IPS-18a (cell line): Measurements from ENCODE around the gene ARHGEF39.
"Not testable (repeated sequence)": the region's sequence is repeated elsewhere in the genome, so short reads cannot be mapped to it uniquely, and the experiment has no call there.

Source experiments
- H3K27ac ChIP-seq: one replicate; pipeline ENCODE4 v1.5.1; 2013; ENCODE audit warnings: low read length
- H3K27me3 ChIP-seq: one replicate; pipeline ENCODE4 v1.6.1; 2013; ENCODE audit warnings: mild to moderate bottlenecking, low read length; ENCODE audit not compliant: control insufficient read depth, insufficient read depth
- H3K36me3 ChIP-seq: one replicate; pipeline ENCODE4 v1.6.1; 2013; ENCODE audit warnings: low read depth, low read length; ENCODE audit not compliant: control insufficient read depth
- H3K4me1 ChIP-seq: one replicate; pipeline ENCODE4 v1.6.1; 2013; ENCODE audit warnings: low read depth, low read length; ENCODE audit not compliant: control insufficient read depth
- H3K4me3 ChIP-seq: one replicate; pipeline ENCODE4 v1.5.1; 2013; ENCODE audit warnings: low read length
- H3K9ac ChIP-seq: one replicate; pipeline ENCODE4 v1.6.1; 2013; ENCODE audit warnings: mild to moderate bottlenecking, low read length, moderate library complexity
- H3K9me3 ChIP-seq: one replicate; pipeline ENCODE4 v1.6.1; 2013; ENCODE audit warnings: low read depth, low read length; ENCODE audit not compliant: control insufficient read depth

ARHGEF39 gene

DNA sequence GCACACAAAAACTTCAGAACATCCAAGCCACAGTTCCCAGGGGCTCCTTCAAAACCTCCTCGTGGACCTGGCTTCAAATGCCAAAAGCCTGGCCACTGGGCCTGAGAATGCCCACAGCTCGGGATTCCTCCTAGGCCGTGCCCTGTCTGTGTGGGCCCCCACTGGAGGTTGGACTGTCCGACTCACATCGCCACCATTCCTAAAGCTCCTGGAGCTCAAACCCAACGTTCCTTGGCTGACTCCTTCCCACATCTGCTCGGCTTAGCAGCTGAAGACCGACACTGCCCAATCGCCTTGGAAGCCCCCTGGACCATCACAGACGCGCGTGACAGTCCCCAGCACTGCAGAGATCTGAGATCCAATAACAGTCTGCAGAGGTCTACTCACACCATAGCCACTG lies 21.9 kb downstream of the ARHGEF39 start:
- H3K36me3 ChIP-seq = no peaks in the 10 kb centered on the region
- no peak overlapping the region for H3K4me3 ChIP-seq
- no peak overlapping the region for H3K9ac ChIP-seq
- peaks cover 4% of the 10 kb centered on the region for H3K4me1 ChIP-seq
- no peak overlapping the region for H3K27ac ChIP-seq
- H3K9me3 ChIP-seq = no peaks in the 10 kb centered on the region
- H3K27me3 ChIP-seq = peaks cover 4% of the 10 kb centered on the region

DNA sequence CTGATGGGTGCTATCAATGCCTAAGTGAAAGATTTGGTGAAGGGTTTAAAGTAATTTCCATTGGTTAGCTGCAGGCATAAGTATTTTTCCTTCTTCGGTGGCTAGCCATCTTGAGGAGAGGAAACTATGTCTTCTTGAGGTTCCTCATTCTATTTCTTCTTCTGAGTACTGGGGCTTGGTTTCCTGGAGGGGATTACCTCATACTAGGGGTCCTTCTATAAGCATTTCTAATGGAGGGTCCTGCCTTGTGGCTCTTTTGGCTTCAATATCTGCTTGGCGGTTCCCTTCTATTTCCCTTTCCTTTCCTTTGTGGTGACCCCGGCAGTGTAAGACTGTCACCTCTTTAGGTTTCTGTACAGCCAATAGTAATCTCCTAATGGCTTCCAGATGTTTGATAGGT lies 23.5 kb downstream of the ARHGEF39 start:
- not testable (repeated sequence) for H3K27me3 ChIP-seq, H3K4me1 ChIP-seq, H3K4me3 ChIP-seq, H3K27ac ChIP-seq, H3K9ac ChIP-seq, H3K36me3 ChIP-seq, H3K9me3 ChIP-seq

GRCh38 chr9:35640431-35640830 lies 24.6 kb downstream of the ARHGEF39 start:
- not testable (repeated sequence) for H3K9ac ChIP-seq, H3K27ac ChIP-seq, H3K4me1 ChIP-seq, H3K9me3 ChIP-seq, H3K27me3 ChIP-seq, H3K36me3 ChIP-seq, H3K4me3 ChIP-seq

DNA sequence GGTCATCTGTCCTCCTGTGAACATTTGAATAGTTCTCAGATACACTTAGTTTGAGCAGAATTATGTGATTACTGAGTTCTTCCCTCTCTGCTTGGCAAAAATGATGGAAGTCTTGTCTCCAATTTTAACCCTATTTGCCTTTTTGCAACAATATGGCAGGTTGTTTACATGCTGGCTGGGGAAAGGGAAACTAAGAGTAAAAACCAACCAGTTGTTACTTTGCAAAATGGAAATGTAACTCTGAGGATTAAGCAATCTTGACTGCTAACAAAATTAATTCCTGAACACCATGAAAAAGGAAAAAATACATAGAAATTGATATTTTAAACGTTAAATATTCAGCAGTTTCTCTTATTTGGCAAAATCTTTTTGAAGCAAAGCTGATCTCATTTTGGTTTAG lies 25.4 kb downstream of the ARHGEF39 start:
- no peaks in the 10 kb centered on the region for H3K9me3 ChIP-seq
- no peak overlapping the region for H3K9ac ChIP-seq
- H3K4me1 ChIP-seq = no peaks in the 10 kb centered on the region
- H3K27ac ChIP-seq = no peak overlapping the region
- no peak overlapping the region for H3K4me3 ChIP-seq
- H3K36me3 ChIP-seq = no peaks in the 10 kb centered on the region
- H3K27me3 ChIP-seq = no peaks in the 10 kb centered on the region

- H3K36me3 ChIP-seq, H3K27ac ChIP-seq: not testable (repeated sequence)
Measured at GRCh38 chr9:35639225-35639624, 25.8 kb downstream of the ARHGEF39 start.

GRCh38 chr9:35638751-35639150 lies 26.2 kb downstream of the ARHGEF39 start:
- H3K4me3 ChIP-seq, H3K36me3 ChIP-seq, H3K4me1 ChIP-seq, H3K9me3 ChIP-seq, H3K27me3 ChIP-seq, H3K27ac ChIP-seq, H3K9ac ChIP-seq: not testable (repeated sequence)

More at GRCh38 chr9:35639225-35639624, 25.8 kb downstream of the ARHGEF39 start:
- H3K27me3 ChIP-seq, H3K4me3 ChIP-seq, H3K9ac ChIP-seq, H3K4me1 ChIP-seq, H3K9me3 ChIP-seq: not testable (repeated sequence)

GRCh38 chr9:35637427-35637955 lies 27.5 kb downstream of the ARHGEF39 start:
- not testable (repeated sequence) for H3K27ac ChIP-seq, H3K9ac ChIP-seq

GRCh38 chr9:35636877-35637246 lies 28.1 kb downstream of the ARHGEF39 start:
- H3K4me3 ChIP-seq, H3K4me1 ChIP-seq, H3K9ac ChIP-seq, H3K27ac ChIP-seq, H3K36me3 ChIP-seq, H3K9me3 ChIP-seq, H3K27me3 ChIP-seq: not testable (repeated sequence)

More at GRCh38 chr9:35637427-35637955, 27.5 kb downstream of the ARHGEF39 start:
- H3K36me3 ChIP-seq, H3K4me3 ChIP-seq, H3K27me3 ChIP-seq, H3K4me1 ChIP-seq, H3K9me3 ChIP-seq: not testable (repeated sequence)

GRCh38 chr9:35636135-35636876 lies 28.7 kb downstream of the ARHGEF39 start:
- H3K4me1 ChIP-seq = no peaks in the 10 kb centered on the region
- H3K4me3 ChIP-seq = no peak overlapping the region
- no peaks in the 10 kb centered on the region for H3K36me3 ChIP-seq
- no peaks in the 10 kb centered on the region for H3K9me3 ChIP-seq
- no peaks in the 10 kb centered on the region for H3K27me3 ChIP-seq
- H3K27ac ChIP-seq = no peak overlapping the region
- no peak overlapping the region for H3K9ac ChIP-seq

DNA sequence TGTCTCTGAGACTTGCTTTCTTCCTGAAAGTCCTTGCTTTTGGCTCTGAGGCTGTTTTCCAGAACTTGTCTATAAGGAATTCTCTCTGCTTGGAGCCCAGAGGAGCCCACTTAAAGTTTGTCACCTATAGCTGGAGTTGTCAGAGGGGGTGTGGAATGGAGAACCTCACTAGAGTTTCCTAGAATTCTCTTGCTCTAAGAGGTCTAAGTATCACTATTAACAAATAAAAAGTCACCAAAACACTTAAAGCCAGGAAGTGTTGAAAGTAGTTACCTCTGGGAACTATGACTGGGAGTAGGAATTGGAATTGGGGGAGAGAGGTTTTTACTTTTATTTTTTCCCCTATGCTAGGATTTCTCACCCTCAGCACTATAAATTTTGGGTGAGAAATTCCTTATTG lies 29.3 kb downstream of the ARHGEF39 start:
- no peak overlapping the region for H3K9ac ChIP-seq
- H3K9me3 ChIP-seq = no peaks in the 10 kb centered on the region

GRCh38 chr9:35629597-35629996 lies 35.4 kb downstream of the ARHGEF39 start:
- H3K36me3 ChIP-seq = no peaks in the 10 kb centered on the region
- H3K27ac ChIP-seq = no peak overlapping the region
- H3K9ac ChIP-seq = no peak overlapping the region
- no peak overlapping the region for H3K4me3 ChIP-seq
- H3K4me1 ChIP-seq = no peaks in the 10 kb centered on the region
- no peaks in the 10 kb centered on the region for H3K9me3 ChIP-seq
- H3K27me3 ChIP-seq = no peaks in the 10 kb centered on the region

More for the DNA sequence above, 29.3 kb downstream of the ARHGEF39 start:
- Histone ChIP-seq H3K27me3 (no peaks in the 10 kb centered on the region), H3K4me1 (no peaks in the 10 kb centered on the region), H3K36me3 (no peaks in the 10 kb centered on the region), H3K4me3 (no peak overlapping the region), H3K27ac (no peak overlapping the region)

DNA sequence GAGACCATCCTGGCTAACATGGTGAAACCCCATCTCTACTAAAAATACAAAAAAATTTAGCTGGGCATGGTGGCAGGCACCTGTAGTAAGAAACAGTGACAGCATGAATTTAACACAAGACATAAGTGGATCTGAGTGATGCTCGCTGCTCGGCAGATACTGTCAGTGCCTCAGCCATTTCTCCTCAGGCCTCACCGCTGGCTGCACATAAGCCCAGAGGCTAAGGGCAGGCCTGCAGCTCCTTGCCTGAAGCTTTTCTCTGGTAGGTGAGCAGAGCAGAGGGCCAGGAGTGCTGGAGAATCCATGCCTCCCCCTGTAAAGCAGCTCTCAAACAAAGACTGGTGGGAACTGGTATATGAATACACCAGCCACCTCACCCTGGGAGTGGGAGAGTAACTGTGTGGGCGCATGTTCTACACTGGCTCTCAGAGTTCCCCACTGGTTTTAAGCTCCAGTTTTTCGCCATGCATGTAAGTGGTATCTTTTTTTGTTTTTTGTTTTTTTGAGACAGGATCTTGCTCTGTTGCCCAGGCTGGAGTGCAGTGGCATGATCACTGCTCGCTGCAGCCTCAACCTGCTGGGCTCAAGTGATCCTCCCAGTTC lies 36.5 kb downstream of the ARHGEF39 start:
- no peak overlapping the region for H3K9ac ChIP-seq
- H3K9me3 ChIP-seq = no peaks in the 10 kb centered on the region
- H3K27ac ChIP-seq = no peak overlapping the region
- H3K36me3 ChIP-seq = no peaks in the 10 kb centered on the region
- no peaks in the 10 kb centered on the region for H3K4me1 ChIP-seq
- H3K27me3 ChIP-seq = no peaks in the 10 kb centered on the region
- no peak overlapping the region for H3K4me3 ChIP-seq
